HS-27A (cell line): ENCODE results near the gene LRRC4C.

Source experiments
- DNase-seq: peaks from one replicate; pipeline ENCODE4 v3.0.0-alpha.2; 2012; ENCODE audit warnings: low read depth, missing footprints

The LRRC4C gene

GRCh38 chr11:40099426-40100161, 1359.9 kb downstream of the LRRC4C start:
- DNase-seq = no peak

- DNase-seq = no peak
Observed at GRCh38 chr11:40095446-40095845, 1364.0 kb downstream of the LRRC4C start.

GRCh38 chr11:40094954-40095353, 1364.5 kb downstream of the LRRC4C start:
- DNase-seq = no peak

- no peak for DNase-seq
Observed at GRCh38 chr11:40080434-40080833, 1379.0 kb downstream of the LRRC4C start.
